MG63 (cell line): ENCODE data around the gene GNPDA1. TPM values are rescaled to one million over a fixed set of nuclear protein-coding genes. Genes with fewer than 3 reads are reported as not detected.

Source experiments
- DNase-seq: peaks from one replicate; pipeline ENCODE4 v3.0.0-alpha.2; 2020
- H3K27me3 ChIP-seq: fragments of 250-450 bp; sonication (Bioruptor Pico); 2 replicates; pipeline ENCODE4 v1.5.1; 2020; ENCODE audit warnings: mild to moderate bottlenecking, moderate library complexity
- H3K36me3 ChIP-seq: fragments of 250-450 bp; sonication (Bioruptor Pico); 2 replicates; pipeline ENCODE4 v1.5.1; 2020; ENCODE audit warnings: mild to moderate bottlenecking, moderate library complexity
- H3K4me3 ChIP-seq: fragments of 250-450 bp; sonication (Bioruptor Pico); 2 replicates; pipeline ENCODE4 v1.5.1; 2020; ENCODE audit warnings: mild to moderate bottlenecking, moderate library complexity
- H3K9me3 ChIP-seq: fragments of 250-450 bp; sonication (Bioruptor Pico); 2 replicates; pipeline ENCODE4 v1.5.1; 2020; ENCODE audit warnings: mild to moderate bottlenecking, moderate library complexity
- total RNA-seq: library from RNA; depleted of rRNA; stranded (reverse); fragments of >200 nt; shearing (Covaris generic); gene quantifications from 2 replicates; pipeline ENCODE4 v1.2.3, GENCODE V29; 2014; ENCODE audit warnings: low replicate concordance

The GNPDA1 gene
- total RNA-seq, 1 experiment from 2014 or later = 67.5 TPM

GRCh38 chr5:142007237-142007544 lies 5.6 kb downstream of the GNPDA1 start:
- Histone ChIP-seq H3K9me3 (no peaks in the 10 kb centered on the region), H3K4me3 (no peak overlapping the region), H3K36me3 (peaks cover 66% of the 10 kb centered on the region), H3K27me3 (no peaks in the 10 kb centered on the region)
- DNase-seq = no peak

- no peak for DNase-seq
- Histone ChIP-seq H3K9me3 (no peaks in the 10 kb centered on the region), H3K27me3 (no peaks in the 10 kb centered on the region), H3K4me3 (no peak overlapping the region), H3K36me3 (peaks cover 69% of the 10 kb centered on the region)
Measured at GRCh38 chr5:142006363-142007236, 6.2 kb downstream of the GNPDA1 start.

- H3K36me3 ChIP-seq = peaks cover 70% of the 10 kb centered on the region
Measured at GRCh38 chr5:142003266-142003800, 9.5 kb downstream of the GNPDA1 start.

GRCh38 chr5:142000704-142001484 lies 11.9 kb downstream of the GNPDA1 start:
- Histone ChIP-seq H3K9me3 (no peaks in the 10 kb centered on the region), H3K4me3 (no peak overlapping the region), H3K27me3 (no peaks in the 10 kb centered on the region), H3K36me3 (peaks cover 66% of the 10 kb centered on the region)
- peak; percentile 18 for DNase-seq

More at GRCh38 chr5:142003266-142003800, 9.5 kb downstream of the GNPDA1 start:
- no peaks in the 10 kb centered on the region for H3K9me3 ChIP-seq
- no peak overlapping the region for H3K4me3 ChIP-seq
- DNase-seq = no peak
- H3K27me3 ChIP-seq = no peaks in the 10 kb centered on the region

- Histone ChIP-seq H3K4me3 (no peak overlapping the region), H3K36me3 (peaks cover 61% of the 10 kb centered on the region), H3K9me3 (no peaks in the 10 kb centered on the region), H3K27me3 (no peaks in the 10 kb centered on the region)
- DNase-seq = no peak
Measured at GRCh38 chr5:142000173-142000572, 12.7 kb downstream of the GNPDA1 start.

- Histone ChIP-seq H3K9me3 (no peaks in the 10 kb centered on the region), H3K27me3 (no peaks in the 10 kb centered on the region), H3K36me3 (peaks cover 64% of the 10 kb centered on the region), H3K4me3 (no peak overlapping the region)
- DNase-seq = no peak
Measured at GRCh38 chr5:141997358-141997960, 15.4 kb downstream of the GNPDA1 start.

GRCh38 chr5:141995656-141996055 lies 17.2 kb downstream of the GNPDA1 start:
- Histone ChIP-seq H3K27me3 (no peaks in the 10 kb centered on the region), H3K36me3 (peaks cover 62% of the 10 kb centered on the region), H3K9me3 (no peaks in the 10 kb centered on the region), H3K4me3 (no peak overlapping the region)
- DNase-seq = no peak

GRCh38 chr5:141994511-141995136 lies 18.2 kb downstream of the GNPDA1 start:
- no peaks in the 10 kb centered on the region for H3K27me3 ChIP-seq
- H3K4me3 ChIP-seq = no peak overlapping the region
- peaks cover 61% of the 10 kb centered on the region for H3K36me3 ChIP-seq
- no peak for DNase-seq
- H3K9me3 ChIP-seq = no peaks in the 10 kb centered on the region

- Histone ChIP-seq H3K36me3 (peaks cover 59% of the 10 kb centered on the region), H3K9me3 (no peaks in the 10 kb centered on the region), H3K4me3 (no peak overlapping the region), H3K27me3 (no peaks in the 10 kb centered on the region)
- DNase-seq = peak; percentile 39
Measured at GRCh38 chr5:141992349-141992963, 20.4 kb downstream of the GNPDA1 start.

GRCh38 chr5:141989720-141990119 lies 23.1 kb downstream of the GNPDA1 start:
- H3K27me3 ChIP-seq = no peaks in the 10 kb centered on the region

GRCh38 chr5:141986072-141986471 lies 26.8 kb downstream of the GNPDA1 start:
- H3K4me3 ChIP-seq = no peak overlapping the region
- H3K27me3 ChIP-seq = no peaks in the 10 kb centered on the region
- DNase-seq = no peak
- H3K9me3 ChIP-seq = no peaks in the 10 kb centered on the region
- H3K36me3 ChIP-seq = peaks cover 72% of the 10 kb centered on the region

More at GRCh38 chr5:141989720-141990119, 23.1 kb downstream of the GNPDA1 start:
- Histone ChIP-seq H3K9me3 (no peaks in the 10 kb centered on the region), H3K4me3 (no peak overlapping the region), H3K36me3 (peaks cover 73% of the 10 kb centered on the region)
- no peak for DNase-seq

GRCh38 chr5:141982626-141983025 lies 30.2 kb downstream of the GNPDA1 start:
- H3K4me3 ChIP-seq = no peak overlapping the region

GRCh38 chr5:141978389-141978788 lies 34.4 kb downstream of the GNPDA1 start:
- H3K9me3 ChIP-seq = no peaks in the 10 kb centered on the region
- no peak overlapping the region for H3K4me3 ChIP-seq
- H3K36me3 ChIP-seq = peaks cover 87% of the 10 kb centered on the region
- H3K27me3 ChIP-seq = no peaks in the 10 kb centered on the region
- DNase-seq = no peak

More at GRCh38 chr5:141982626-141983025, 30.2 kb downstream of the GNPDA1 start:
- peaks cover 88% of the 10 kb centered on the region for H3K36me3 ChIP-seq
- no peaks in the 10 kb centered on the region for H3K9me3 ChIP-seq
- DNase-seq = no peak
- H3K27me3 ChIP-seq = no peaks in the 10 kb centered on the region

GRCh38 chr5:141976176-141976575 lies 36.7 kb downstream of the GNPDA1 start:
- H3K36me3 ChIP-seq = peaks cover 87% of the 10 kb centered on the region
- H3K27me3 ChIP-seq = no peaks in the 10 kb centered on the region
- no peak for DNase-seq
- H3K9me3 ChIP-seq = no peaks in the 10 kb centered on the region
- H3K4me3 ChIP-seq = no peak overlapping the region

- Histone ChIP-seq H3K9me3 (no peaks in the 10 kb centered on the region), H3K36me3 (peaks cover 74% of the 10 kb centered on the region), H3K27me3 (no peaks in the 10 kb centered on the region), H3K4me3 (no peak overlapping the region)
- no peak for DNase-seq
Measured at GRCh38 chr5:141973871-141974595, 38.8 kb downstream of the GNPDA1 start.
